Skin of body (tissue), 2 donors: ENCODE measurements around the gene HK3. TPM values are rescaled to one million over a fixed set of nuclear protein-coding genes. Genes with fewer than 3 reads are reported as not detected.

Experiments used
- DNase-seq: peaks from one replicate; lab custom pipeline; 2025; lab: John Stamatoyannopoulos, UW
- total RNA-seq: library from RNA; depleted of rRNA; stranded (reverse); fragments of >200 nt; gene quantifications from one replicate; pipeline ENCODE4 v1.2.3, GENCODE V29; 2014

HK3 gene
- total RNA-seq, 1 donor from 2014 or later, result 7.1 TPM

GRCh38 chr5:176902102-176902814, 3.1 kb upstream of the HK3 start:
- DNase-seq, result no peak

- DNase-seq, result no peak
Measured at GRCh38 chr5:176901260-176902101, 2.3 kb upstream of the HK3 start.

GRCh38 chr5:176900780-176901204, 1.6 kb upstream of the HK3 start:
- no peak for DNase-seq

GRCh38 chr5:176899946-176900779, 1.0 kb upstream of the HK3 start:
- no peak for DNase-seq

GRCh38 chr5:176897263-176897662, 1.9 kb downstream of the HK3 start:
- no peak for DNase-seq

GRCh38 chr5:176895831-176896230, 3.3 kb downstream of the HK3 start:
- no peak for DNase-seq

GRCh38 chr5:176894298-176894697, 4.8 kb downstream of the HK3 start:
- DNase-seq, result no peak

GRCh38 chr5:176892663-176893062, 6.5 kb downstream of the HK3 start:
- no peak for DNase-seq

GRCh38 chr5:176891331-176891958, 7.7 kb downstream of the HK3 start:
- no peak for DNase-seq

GRCh38 chr5:176890455-176891330, 8.5 kb downstream of the HK3 start:
- no peak for DNase-seq

GRCh38 chr5:176889321-176890280, 9.5 kb downstream of the HK3 start:
- no peak for DNase-seq

GRCh38 chr5:176888865-176889165, 10.3 kb downstream of the HK3 start:
- DNase-seq, result no peak

- no peak for DNase-seq
Measured at GRCh38 chr5:176888016-176888864, 10.9 kb downstream of the HK3 start.

GRCh38 chr5:176887252-176887849, 11.8 kb downstream of the HK3 start:
- no peak for DNase-seq

GRCh38 chr5:176886336-176887251, 12.6 kb downstream of the HK3 start:
- no peak for DNase-seq

- DNase-seq, result no peak
Measured at GRCh38 chr5:176884571-176884890, 14.6 kb downstream of the HK3 start.
